DMS114 treated with DMSO at 0.1 percent for 48 hours (cell line): ENCODE measurements around the gene OR2S2.

Experiments
- DNase-seq: peaks from one replicate; lab custom pipeline; 2025; ENCODE audit not compliant: unreplicated experiment; lab: John Stamatoyannopoulos, UW

The OR2S2 gene

DNA sequence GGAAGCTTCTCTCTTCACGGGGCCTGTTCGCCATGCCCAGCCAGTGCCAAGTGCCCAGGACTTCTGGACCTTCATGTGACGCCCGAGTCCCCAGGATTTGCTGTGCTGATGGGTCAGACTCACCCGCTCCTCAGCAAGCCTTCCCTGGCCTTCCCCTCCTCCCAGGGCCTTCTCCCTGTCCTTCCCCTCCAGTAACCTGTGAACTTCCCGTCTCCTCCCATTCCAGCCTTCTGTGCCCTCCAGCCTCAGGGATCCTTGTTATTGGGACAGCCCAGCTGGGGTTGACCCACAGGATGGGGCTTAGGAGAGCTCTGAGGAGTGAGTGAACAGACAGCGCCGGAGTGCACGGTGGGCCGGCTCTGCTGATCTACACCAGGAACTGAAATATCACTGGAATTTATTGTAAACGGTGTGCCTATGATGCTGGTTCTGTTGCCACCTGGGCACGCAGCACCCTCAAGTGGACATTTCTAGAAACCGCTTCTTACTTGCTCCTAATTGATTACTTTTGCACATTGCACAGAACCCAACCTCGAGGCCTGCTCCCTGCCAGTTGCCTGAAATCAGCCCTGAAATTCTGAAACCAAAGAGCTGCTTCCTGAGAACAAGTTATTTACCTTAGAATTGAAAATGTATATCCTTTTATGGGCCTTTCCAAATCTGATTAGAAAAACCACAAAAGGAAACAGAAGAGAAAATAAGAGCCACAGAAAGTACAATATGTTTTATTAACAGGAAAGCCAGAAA lies 47.2 kb downstream of the OR2S2 start:
- no peak for DNase-seq

DNA sequence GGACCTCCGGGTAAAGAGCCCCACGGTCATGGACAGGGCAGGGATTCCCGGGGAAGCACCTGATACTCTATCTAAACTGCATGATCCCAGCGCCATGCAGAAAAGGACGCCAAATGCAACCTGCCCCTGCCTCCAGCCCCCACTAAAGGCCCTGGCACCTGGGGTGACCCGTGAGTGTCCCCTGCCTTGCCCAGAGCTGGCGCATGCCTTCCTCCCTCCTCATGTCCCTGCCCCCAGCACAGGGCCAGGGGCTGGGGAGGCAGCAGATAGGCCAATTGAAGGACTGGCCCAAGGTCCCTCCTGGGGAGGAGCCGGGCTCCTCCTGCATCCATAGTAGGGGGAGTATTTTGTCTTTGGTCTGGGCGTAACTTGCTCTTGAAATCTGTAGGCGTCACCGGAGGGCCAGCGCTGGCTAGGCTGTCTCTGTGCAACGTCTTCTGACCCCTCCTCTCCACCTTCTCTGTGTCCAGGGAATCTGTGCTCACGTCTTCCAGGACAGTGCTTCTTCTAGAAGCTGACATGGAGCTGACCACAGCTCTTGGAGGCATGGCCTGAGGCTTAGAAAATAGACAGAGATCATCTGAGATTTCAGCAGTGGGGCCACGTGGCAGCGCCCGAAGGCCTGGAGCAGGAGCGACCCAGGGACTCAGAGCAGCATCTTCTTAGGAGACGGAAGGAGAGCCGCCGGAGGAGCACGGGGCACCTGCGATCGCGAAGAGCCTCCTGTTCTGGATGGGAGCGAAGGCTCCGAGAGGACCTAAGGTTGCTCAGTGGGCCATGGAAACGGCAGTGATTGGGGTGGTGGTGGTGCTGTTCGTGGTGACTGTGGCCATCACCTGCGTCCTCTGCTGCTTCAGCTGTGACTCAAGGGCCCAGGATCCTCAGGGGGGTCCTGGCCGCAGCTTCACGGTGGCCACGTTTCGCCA lies 48.0 kb downstream of the OR2S2 start:
- DNase-seq: no peak

DNA sequence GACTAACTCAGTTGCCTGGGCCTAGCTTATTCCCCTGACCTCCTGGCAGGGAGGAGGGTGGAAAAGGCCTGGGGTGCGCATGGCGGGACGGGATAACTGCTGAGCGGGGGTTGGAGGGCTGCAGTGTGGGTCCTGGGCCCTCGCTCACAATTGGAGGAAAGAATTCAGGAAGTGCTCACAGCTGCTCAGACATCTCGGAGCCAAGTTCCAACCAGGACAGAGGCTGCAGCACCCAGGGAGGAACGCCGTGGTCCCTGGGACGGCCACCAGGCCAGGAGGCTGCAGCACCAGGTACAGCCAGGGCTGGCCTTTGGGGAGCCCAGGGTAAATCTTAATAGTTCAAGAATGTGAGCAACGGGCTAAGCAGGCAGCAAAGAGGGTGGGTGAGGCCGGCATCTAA lies 48.7 kb downstream of the OR2S2 start, which contains the start of gene SPAAR:
Gene SPAAR, plus strand, starts transcription at position 217 of the 400 bp plus-strand sequence. CDS start 974 bp downstream, outside the sequence.
- no peak for DNase-seq

DNA sequence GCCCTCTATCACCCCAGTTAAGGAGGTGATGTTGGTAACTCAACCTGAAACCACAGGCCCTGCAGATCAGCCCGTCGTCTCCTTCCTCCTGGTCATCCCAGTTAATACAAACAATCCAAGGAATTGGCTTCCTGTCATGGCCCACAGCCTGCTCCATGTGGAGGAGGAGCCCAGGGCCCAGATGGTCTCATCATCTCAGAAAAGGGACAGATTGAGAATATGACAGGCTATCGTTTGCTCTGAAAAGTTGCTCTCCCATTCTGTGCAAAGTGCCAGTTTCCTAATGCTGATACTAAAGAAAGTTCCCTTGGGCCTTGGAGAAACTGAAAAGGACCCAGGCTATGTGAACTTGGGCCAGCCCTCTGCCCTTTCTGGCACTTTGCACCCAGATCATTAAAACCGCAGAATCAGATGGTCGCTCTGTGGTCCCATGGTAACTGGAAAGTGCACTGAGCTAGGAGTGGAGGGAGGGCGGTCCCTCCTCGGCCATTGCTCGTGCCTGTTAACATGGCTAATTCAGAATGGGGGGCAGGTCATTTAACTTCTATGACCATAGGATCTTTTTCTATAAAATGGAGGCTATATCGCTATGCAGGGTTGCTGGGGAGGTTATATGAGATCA lies 49.3 kb downstream of the OR2S2 start:
- no peak for DNase-seq

DNA sequence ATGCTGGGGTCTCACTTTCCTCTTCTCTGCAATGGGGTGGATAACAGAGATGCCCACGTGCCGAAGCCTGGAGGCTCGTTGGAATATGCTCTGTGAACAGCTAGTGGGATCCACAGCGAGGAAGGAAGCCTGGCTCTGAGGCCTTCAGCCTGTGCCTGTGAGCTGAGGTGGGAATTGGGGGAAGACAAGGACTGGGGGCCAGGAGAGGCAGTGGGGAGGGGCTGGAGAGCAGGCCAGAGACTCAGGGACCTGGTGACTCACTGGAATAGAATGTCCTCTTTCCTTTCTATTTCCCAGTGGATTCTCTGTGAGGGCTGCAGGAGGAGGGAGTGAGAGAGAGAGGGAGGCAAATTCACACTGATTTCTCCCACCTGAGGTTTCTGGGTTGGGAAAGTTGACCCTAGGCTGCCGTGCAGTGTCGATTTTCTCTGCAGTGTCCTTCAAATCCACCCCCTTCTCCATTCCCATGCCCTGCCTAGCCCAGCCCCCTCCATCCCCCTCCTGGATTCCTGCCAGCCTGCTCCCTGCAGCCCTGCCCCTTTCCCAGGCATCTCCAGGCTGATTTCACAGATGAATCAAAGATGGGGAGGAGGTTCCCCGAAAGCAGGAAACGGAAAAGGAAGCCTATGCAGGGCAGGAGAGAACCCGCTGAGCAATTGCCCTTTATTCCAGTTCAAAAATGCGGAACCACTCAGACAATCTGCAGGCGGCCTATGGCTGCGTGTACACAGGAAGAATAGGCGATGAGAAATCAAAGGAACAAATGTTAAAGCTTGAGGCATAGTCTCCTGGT lies 50.0 kb downstream of the OR2S2 start:
- DNase-seq: no peak
